Esophagus squamous epithelium (tissue), 4 donors: ENCODE measurements around the gene NFIL3.

Source experiments
- POLR2A ChIP-seq, 4 donors: fragments of 450-650 bp; IDR thresholded peaks; one replicate each; pipeline ENCODE4 v1.6.1; 2017; ENCODE audit warnings: antibody characterized with exemption in 4 of 4, mild to moderate bottlenecking in 4 of 4, moderate library complexity in 3 of 4
- TF ChIP-seq, protein P1 (sequence below), 6 experiments: fragments of 450-650 bp in 4 of 6; fragments of 200-600 bp in 2 of 6; sonication (generic) in 2 of 6; IDR thresholded peaks; one replicate each; pipeline ENCODE4 v1.5.1; 2016 to 2019; ENCODE audit warnings: antibody characterized with exemption in 6 of 6, mild to moderate bottlenecking in 4 of 6, moderate library complexity in 4 of 6

DNA sequence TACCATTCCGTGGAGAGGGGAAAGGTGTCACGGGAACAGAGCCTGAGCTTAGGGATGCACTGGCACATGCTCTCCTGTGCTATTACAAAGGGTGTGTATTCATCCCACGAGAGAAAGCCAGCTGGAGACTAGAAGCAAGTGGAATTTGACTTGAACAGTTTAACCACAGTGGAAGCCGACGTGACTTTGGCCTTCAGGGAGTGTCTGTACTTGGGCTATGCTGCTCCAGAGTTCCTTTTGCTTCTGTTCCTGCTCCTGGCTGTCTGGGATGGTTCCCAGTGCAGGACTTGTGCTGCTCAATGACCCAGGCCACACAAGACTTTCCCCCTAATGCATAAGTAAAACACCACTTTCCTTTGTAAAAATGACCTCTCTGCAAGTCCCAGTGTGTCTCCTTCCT, 7.9 kb upstream of the NFIL3 start:
- TF ChIP-seq POLR2A (IDR thresholded peaks at IDR 0.05), result no peak
- TF ChIP-seq, protein P1, sequence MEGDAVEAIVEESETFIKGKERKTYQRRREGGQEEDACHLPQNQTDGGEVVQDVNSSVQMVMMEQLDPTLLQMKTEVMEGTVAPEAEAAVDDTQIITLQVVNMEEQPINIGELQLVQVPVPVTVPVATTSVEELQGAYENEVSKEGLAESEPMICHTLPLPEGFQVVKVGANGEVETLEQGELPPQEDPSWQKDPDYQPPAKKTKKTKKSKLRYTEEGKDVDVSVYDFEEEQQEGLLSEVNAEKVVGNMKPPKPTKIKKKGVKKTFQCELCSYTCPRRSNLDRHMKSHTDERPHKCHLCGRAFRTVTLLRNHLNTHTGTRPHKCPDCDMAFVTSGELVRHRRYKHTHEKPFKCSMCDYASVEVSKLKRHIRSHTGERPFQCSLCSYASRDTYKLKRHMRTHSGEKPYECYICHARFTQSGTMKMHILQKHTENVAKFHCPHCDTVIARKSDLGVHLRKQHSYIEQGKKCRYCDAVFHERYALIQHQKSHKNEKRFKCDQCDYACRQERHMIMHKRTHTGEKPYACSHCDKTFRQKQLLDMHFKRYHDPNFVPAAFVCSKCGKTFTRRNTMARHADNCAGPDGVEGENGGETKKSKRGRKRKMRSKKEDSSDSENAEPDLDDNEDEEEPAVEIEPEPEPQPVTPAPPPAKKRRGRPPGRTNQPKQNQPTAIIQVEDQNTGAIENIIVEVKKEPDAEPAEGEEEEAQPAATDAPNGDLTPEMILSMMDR (IDR thresholded peaks at IDR 0.05), result no peak
